SU-DHL-6 (cell line): ENCODE data around the gene LRRC23.

Source experiments
- H2AFZ ChIP-seq: fragments of 200-600 bp; sonication (generic); 2 replicates; pipeline ENCODE4 v1.6.1; 2014; ENCODE audit warnings: low read depth, mild to moderate bottlenecking, moderate library complexity, mixed read lengths, antibody characterized with exemption, low read length; ENCODE audit not compliant: severe bottlenecking
- H3F3A ChIP-seq: fragments of 200-600 bp; shearing (Covaris generic); 2 replicates; pipeline ENCODE4 v1.6.0; 2016; ENCODE audit warnings: antibody characterized with exemption, mild to moderate bottlenecking; ENCODE audit not compliant: insufficient read depth
- H3K27ac ChIP-seq: fragments of 200-600 bp; sonication (generic); 2 replicates; pipeline ENCODE4 v1.5.1; 2016; ENCODE audit warnings: low read depth, mild to moderate bottlenecking, low read length, moderate library complexity, mixed read lengths
- H3K27me3 ChIP-seq: fragments of 200-600 bp; sonication (generic), shearing (Covaris generic); 2 replicates; pipeline ENCODE4 v1.6.0; 2014; ENCODE audit warnings: mild to moderate bottlenecking, low read length
- H3K36me3 ChIP-seq: fragments of 200-600 bp; sonication (generic); 2 replicates; pipeline ENCODE4 v1.6.1; 2014; ENCODE audit warnings: mild to moderate bottlenecking, low read length, mixed read lengths
- H3K4me2 ChIP-seq: fragments of 300-600, 200-600 bp; shearing (Covaris generic), sonication (generic); 2 replicates; pipeline ENCODE4 v1.6.0; 2014; ENCODE audit warnings: low read length, low read depth, mild to moderate bottlenecking; ENCODE audit not compliant: poor library complexity, severe bottlenecking
- H3K4me3 ChIP-seq: fragments of 200-600 bp; sonication (generic); 2 replicates; pipeline ENCODE4 v1.5.1; 2014; ENCODE audit warnings: antibody characterized with exemption, low read length, mild to moderate bottlenecking, mixed read lengths; ENCODE audit not compliant: insufficient read depth, poor library complexity, severe bottlenecking
- H3K79me2 ChIP-seq: fragments of 200-600 bp; sonication (generic); 2 replicates; pipeline ENCODE4 v1.6.1; 2014; ENCODE audit warnings: mild to moderate bottlenecking, low read length, moderate library complexity; ENCODE audit not compliant: insufficient read depth
- H3K9ac ChIP-seq: fragments of 200-600 bp; sonication (generic); 2 replicates; pipeline ENCODE4 v1.7.0; 2014; ENCODE audit warnings: mild to moderate bottlenecking, low read length
- H3K9me2 ChIP-seq: fragments of 200-600 bp; sonication (generic); replicated peaks from 2 replicates; pipeline ENCODE4 v1.6.1; 2014; ENCODE audit warnings: low read length; ENCODE audit not compliant: insufficient read depth
- H3K9me3 ChIP-seq: fragments of 200-600 bp; sonication (generic); 2 replicates; pipeline ENCODE4 v1.6.1; 2014; ENCODE audit warnings: low read length, mixed read lengths; ENCODE audit not compliant: insufficient read depth
- H4K20me1 ChIP-seq: fragments of 200-600 bp; sonication (generic); 2 replicates; pipeline ENCODE4 v1.6.1; 2014; ENCODE audit warnings: low read depth, mild to moderate bottlenecking, antibody characterized with exemption, low read length, moderate library complexity, mixed read lengths
- EZH2phosphoT487 ChIP-seq: fragments of 200-600 bp; sonication (generic), shearing (Covaris generic); conservative IDR thresholded peaks from 2 replicates; pipeline ENCODE4 v1.6.1; 2018; ENCODE audit warnings: mild to moderate bottlenecking, antibody characterized with exemption, low read length, moderate library complexity, mixed read lengths
- TF ChIP-seq, protein P1 (sequence below): fragments of 200-600 bp; sonication (generic); IDR thresholded peaks from one replicate; pipeline ENCODE4 v1.5.1; 2017; ENCODE audit warnings: antibody characterized with exemption, mild to moderate bottlenecking, low read length, moderate library complexity; ENCODE audit not compliant: insufficient read depth, poor library complexity, severe bottlenecking

Gene LRRC23

DNA sequence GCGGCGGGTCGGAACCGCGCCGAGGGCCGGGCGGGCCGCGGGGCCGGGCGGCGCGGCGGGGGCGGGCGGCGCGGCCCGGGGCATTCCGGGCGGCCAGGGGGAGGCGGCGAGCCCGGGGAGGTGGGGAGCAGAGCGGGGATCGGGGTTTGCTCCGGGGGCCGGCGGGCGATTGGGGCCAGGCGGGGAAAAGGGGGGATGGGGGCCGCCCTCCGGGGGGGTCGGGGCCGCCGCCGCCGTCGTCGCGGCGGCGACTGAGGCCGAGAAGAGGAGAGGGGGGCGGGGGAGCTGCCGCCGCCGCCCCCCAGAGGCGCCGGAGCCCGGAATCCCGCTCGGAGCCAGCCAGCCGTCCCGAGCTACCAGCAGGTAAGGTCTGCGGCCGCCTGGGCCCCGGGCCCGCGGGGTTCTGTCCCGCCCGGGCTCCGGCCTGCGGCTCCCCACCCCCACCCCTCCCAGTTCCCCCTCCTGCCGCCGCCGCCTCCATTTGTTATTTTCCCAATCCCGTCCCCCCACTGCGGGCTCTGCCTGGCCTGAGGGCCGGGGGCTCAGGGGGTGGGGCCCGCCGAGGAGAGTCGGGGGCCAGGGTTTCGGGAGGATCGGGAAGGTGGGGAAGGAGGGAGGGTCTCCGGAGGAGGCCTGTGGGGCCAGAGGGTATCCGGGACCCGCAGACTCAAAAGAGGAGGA is 23.5 kb downstream of the LRRC23 start:
- Histone ChIP-seq H3F3A (no peaks in the 10 kb centered on the region; the same call in 1 of the 2 replicates), H3K79me2 (no peaks in the 10 kb centered on the region), H3K27ac (no peak overlapping the region), H2AFZ (no peak overlapping the region), H3K4me3 (no peak overlapping the region), H3K27me3 (0 out of 2 replicates have a peak, but pooled peaks cover 5% of the 10 kb centered on the region), H3K9me2 (no peaks in the 10 kb centered on the region), H4K20me1 (no peaks in the 10 kb centered on the region), H3K9ac (no peak overlapping the region), H3K9me3 (no peaks in the 10 kb centered on the region), H3K4me2 (no peak overlapping the region), H3K36me3 (no peaks in the 10 kb centered on the region)
- no peak for TF ChIP-seq EZH2phosphoT487
- TF ChIP-seq, protein P1, sequence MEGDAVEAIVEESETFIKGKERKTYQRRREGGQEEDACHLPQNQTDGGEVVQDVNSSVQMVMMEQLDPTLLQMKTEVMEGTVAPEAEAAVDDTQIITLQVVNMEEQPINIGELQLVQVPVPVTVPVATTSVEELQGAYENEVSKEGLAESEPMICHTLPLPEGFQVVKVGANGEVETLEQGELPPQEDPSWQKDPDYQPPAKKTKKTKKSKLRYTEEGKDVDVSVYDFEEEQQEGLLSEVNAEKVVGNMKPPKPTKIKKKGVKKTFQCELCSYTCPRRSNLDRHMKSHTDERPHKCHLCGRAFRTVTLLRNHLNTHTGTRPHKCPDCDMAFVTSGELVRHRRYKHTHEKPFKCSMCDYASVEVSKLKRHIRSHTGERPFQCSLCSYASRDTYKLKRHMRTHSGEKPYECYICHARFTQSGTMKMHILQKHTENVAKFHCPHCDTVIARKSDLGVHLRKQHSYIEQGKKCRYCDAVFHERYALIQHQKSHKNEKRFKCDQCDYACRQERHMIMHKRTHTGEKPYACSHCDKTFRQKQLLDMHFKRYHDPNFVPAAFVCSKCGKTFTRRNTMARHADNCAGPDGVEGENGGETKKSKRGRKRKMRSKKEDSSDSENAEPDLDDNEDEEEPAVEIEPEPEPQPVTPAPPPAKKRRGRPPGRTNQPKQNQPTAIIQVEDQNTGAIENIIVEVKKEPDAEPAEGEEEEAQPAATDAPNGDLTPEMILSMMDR: no peak

DNA sequence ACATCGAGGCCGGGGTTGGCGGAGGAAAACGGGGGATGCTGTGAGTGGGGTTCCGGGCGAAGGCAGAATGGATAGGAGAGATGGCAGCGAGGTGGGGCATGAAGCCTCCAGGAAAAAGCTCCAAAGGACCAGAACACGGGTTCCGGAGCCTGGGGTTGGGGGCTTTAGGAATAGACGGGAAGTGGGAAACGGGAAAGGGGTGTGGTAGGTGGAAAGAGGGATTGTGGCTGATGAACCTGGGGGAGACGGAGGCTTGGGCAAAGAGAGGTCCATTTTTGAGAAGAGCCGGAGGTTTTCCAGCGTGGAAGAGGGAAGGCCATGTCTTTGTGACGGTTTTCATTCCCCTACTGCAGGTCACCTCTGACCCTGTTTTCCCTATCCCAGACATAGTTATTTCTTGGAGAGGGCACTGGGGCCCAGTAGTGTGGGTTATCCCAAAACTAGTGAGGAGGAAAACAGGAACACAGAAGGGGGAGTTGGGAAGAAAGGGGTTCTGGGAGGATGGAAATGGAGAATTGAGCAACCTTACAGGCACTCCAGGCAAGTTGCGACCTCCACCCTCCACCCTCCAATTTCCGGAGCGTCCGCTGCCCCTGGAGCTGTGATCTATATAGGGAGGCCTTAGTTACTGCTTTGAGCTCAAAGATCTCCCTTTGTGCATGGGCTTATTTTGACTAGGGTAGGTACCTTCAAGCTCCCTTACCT is 24.2 kb downstream of the LRRC23 start:
- peaks cover 5% of the 10 kb centered on the region; the same call in 1 of the 2 replicates for H3F3A ChIP-seq
- H4K20me1 ChIP-seq: no peaks in the 10 kb centered on the region
- H3K9me3 ChIP-seq: no peaks in the 10 kb centered on the region
- no peak overlapping the region for H3K4me3 ChIP-seq
- no peak overlapping the region for H3K9ac ChIP-seq
- H3K4me2 ChIP-seq: no peak overlapping the region
- no peaks in the 10 kb centered on the region for H3K79me2 ChIP-seq
- TF ChIP-seq, protein P1: no peak
- no peak for TF ChIP-seq EZH2phosphoT487
- no peak overlapping the region for H3K27ac ChIP-seq
- H2AFZ ChIP-seq: no peak overlapping the region
- no peaks in the 10 kb centered on the region for H3K36me3 ChIP-seq
- H3K27me3 ChIP-seq: 0 out of 2 replicates have a peak, but pooled peaks cover 5% of the 10 kb centered on the region
- H3K9me2 ChIP-seq: no peaks in the 10 kb centered on the region

DNA sequence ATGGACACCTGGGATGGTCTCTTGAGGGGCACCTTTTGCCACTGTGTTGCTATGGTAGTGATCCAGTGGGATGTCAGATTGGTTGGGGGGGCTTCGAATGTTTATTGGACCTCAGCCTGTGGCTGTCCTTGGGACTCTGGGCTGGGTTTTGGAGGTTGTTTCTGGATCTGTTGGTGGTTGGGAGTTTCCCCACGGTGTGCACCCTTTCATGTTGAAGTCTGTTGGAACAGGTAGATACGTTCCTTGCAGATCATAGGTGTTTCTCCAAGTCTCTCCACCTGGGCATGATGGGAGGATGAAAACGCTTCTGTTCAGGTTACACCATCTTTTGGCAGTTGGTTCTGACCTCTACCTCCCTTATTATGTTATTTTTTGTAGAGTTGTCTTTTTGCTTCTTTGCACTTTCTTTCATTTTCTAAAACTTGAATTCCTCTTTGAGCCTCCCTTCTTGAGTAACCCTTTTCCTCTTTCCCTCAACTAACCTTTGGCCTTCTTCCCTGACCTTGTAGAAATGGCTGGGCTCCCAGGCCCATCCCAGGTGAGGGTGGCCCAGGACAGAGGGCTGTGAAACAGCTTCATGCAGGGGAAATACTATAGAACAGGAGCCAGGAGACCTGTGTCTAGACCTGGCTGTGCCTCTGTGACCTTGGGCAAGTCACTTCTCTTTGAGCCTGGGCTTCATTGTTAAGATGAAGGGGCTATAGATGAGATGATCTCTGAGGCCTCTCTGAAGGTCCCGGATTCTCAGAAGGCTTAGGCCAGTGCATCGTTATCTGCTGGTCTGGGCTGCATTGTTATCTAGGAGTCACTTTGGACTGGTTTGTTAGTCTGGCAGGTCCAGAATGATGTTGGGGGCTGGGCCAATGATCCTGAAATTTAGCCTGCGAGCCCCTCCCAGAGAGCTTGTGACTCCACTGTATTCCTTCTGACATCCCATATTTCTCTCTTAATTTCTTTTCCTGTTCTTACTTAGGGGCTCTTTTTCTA is 25.1 kb downstream of the LRRC23 start:
- TF ChIP-seq, protein P1: no peak
- no peak for TF ChIP-seq EZH2phosphoT487
- Histone ChIP-seq H3K4me3 (no peak overlapping the region), H2AFZ (no peak overlapping the region), H3K9ac (no peak overlapping the region), H4K20me1 (no peaks in the 10 kb centered on the region), H3K27ac (no peak overlapping the region), H3K79me2 (no peaks in the 10 kb centered on the region), H3K9me3 (no peaks in the 10 kb centered on the region), H3K36me3 (no peaks in the 10 kb centered on the region), H3F3A (peaks cover 5% of the 10 kb centered on the region; the same call in 1 of the 2 replicates), H3K4me2 (no peak overlapping the region), H3K27me3 (0 out of 2 replicates have a peak, but pooled peaks cover 5% of the 10 kb centered on the region), H3K9me2 (no peaks in the 10 kb centered on the region)
